HCT116 (cell line): ENCODE results near the gene BDKRB1. TPM values are rescaled to one million over a fixed set of nuclear protein-coding genes. Genes with fewer than 3 reads are reported as not detected.

Experiments
- ATAC-seq: fragments of 200-7000 bp; cut with Tn5 transposase; 2 replicates; pipeline ENCODE4 v1.9.1; 2020; ENCODE audit warnings: mild to moderate bottlenecking, moderate library complexity
- BruUV-seq: library from RNA; stranded (reverse); fragments of 400-500 nt; replicated peaks from 2 replicates; lab custom pipeline; 2021; lab: Mats Ljungman, UMichigan
- CTCF ChIA-PET: fragments of 300-600 bp; sonication (Branson Sonifier 250); formaldehyde crosslinking; loops from one replicate; lab custom pipeline; 2021; ENCODE audit warnings: antibody characterized with exemption; lab: Charles Lee
- POLR2A ChIA-PET: fragments of 300-600, 350-600 bp; sonication (Branson Sonifier 250); formaldehyde crosslinking; loops from one replicate; lab custom pipeline; 2021; ENCODE audit warnings: antibody characterized with exemption; lab: Charles Lee
- RAD21 ChIA-PET, 2 experiments: fragments of 300-600 bp; sonication (Branson Sonifier 250); formaldehyde crosslinking; loops; one replicate each; lab custom pipeline; 2023; ENCODE audit warnings: low total read pairs in 2 of 2; ENCODE audit not compliant: uncharacterized antibody in 2 of 2, unreplicated experiment in 2 of 2, low non-redundant PET in 1 of 2; lab: Charles Lee
- DNase-seq: peaks from one replicate; pipeline ENCODE4 v3.0.0-alpha.2; 2010; ENCODE audit warnings: low read depth, low spot score
- H2AFZ ChIP-seq: fragments of 200-600 bp; shearing (Covaris generic), sonication (generic); 2 replicates; pipeline ENCODE4 v1.6.1; 2017; ENCODE audit warnings: low read depth, mixed run types, mixed read lengths, antibody characterized with exemption, low read length; ENCODE audit not compliant: poor library complexity, severe bottlenecking
- H3K27ac ChIP-seq: 2 replicates; pipeline ENCODE4 v1.5.1; 2012; ENCODE audit warnings: low read depth, low read length
- H3K27me3 ChIP-seq: fragments of 200-600 bp; sonication (generic); 2 replicates; pipeline ENCODE4 v1.6.1; 2016; ENCODE audit warnings: mixed run types, low read length, mixed read lengths; ENCODE audit not compliant: insufficient read depth
- H3K36me3 ChIP-seq, 2 experiments: fragments of 200-500 bp in 1 of 2; fragments of 200-600 bp in 1 of 2; sonication (Bioruptor generic) in 1 of 2; sonication (generic) in 1 of 2; 2 replicates each; pipeline versions ENCODE4 v1.5.1 to v1.6.1; 2014 to 2016; ENCODE audit warnings: low read length in 2 of 2, inconsistent platforms in 1 of 2, mixed read lengths in 1 of 2, mixed run types in 1 of 2; ENCODE audit not compliant: insufficient read depth in 2 of 2, control insufficient read depth in 1 of 2
- H3K4me1 ChIP-seq, 2 experiments: fragments of 200-600 bp in 1 of 2; sonication (generic) in 1 of 2; 2 replicates each; pipeline versions ENCODE4 v1.5.1 to v1.6.1; 2012 to 2017; ENCODE audit warnings: low read length in 2 of 2, inconsistent platforms in 1 of 2, mild to moderate bottlenecking in 1 of 2, mixed read lengths in 1 of 2, mixed run types in 1 of 2, moderate library complexity in 1 of 2; ENCODE audit not compliant: insufficient read depth in 2 of 2, control insufficient read depth in 1 of 2
- H3K4me2 ChIP-seq: fragments of 200-600 bp; sonication (generic); 2 replicates; pipeline ENCODE4 v1.6.1; 2017; ENCODE audit warnings: mixed run types, low read length, mixed read lengths
- H3K4me3 ChIP-seq, 2 experiments: fragments of 200-600 bp in 1 of 2; sonication (generic) in 1 of 2; replicated peaks in 1 of 2; 2 replicates each; pipeline ENCODE4 v1.5.1; 2011 to 2016; ENCODE audit warnings: low read length in 2 of 2, control low read depth in 1 of 2, low read depth in 1 of 2, mild to moderate bottlenecking in 1 of 2, mixed read lengths in 1 of 2, mixed run types in 1 of 2
- H3K79me2 ChIP-seq: fragments of 200-600 bp; sonication (generic); 2 replicates; pipeline ENCODE4 v1.6.1; 2017; ENCODE audit warnings: mild to moderate bottlenecking, mixed run types, low read length, moderate library complexity, mixed read lengths; ENCODE audit not compliant: insufficient read depth
- H3K9ac ChIP-seq: fragments of 200-600 bp; sonication (generic); 2 replicates; pipeline ENCODE4 v1.6.1; 2016; ENCODE audit warnings: low read length, mixed read lengths
- H3K9me2 ChIP-seq: fragments of 200-600 bp; sonication (generic), shearing (Covaris generic); 2 replicates; pipeline ENCODE4 v1.6.1; 2017; ENCODE audit warnings: mixed run types, mild to moderate bottlenecking, moderate library complexity; ENCODE audit not compliant: insufficient read depth
- H3K9me3 ChIP-seq, 2 experiments: fragments of 200-500 bp in 1 of 2; fragments of 200-600 bp in 1 of 2; sonication (Bioruptor generic) in 1 of 2; sonication (generic) in 1 of 2; 2 replicates each; pipeline ENCODE4 v1.6.1; 2014 to 2017; ENCODE audit warnings: low read length in 2 of 2, mixed read lengths in 2 of 2, inconsistent platforms in 1 of 2, low read depth in 1 of 2, mild to moderate bottlenecking in 1 of 2, mixed run types in 1 of 2, moderate library complexity in 1 of 2; ENCODE audit not compliant: control insufficient read depth in 1 of 2, insufficient read depth in 1 of 2
- H4K20me1 ChIP-seq: fragments of 200-600 bp; sonication (generic), shearing (Covaris generic); 2 replicates; pipeline ENCODE4 v1.6.1; 2017; ENCODE audit warnings: mixed run types, mild to moderate bottlenecking, moderate library complexity; ENCODE audit not compliant: insufficient read depth
- CEBPB ChIP-seq: IDR thresholded peaks from 2 replicates; pipeline ENCODE4 v1.6.1; 2012; ENCODE audit warnings: low read depth
- FOSL1 ChIP-seq: IDR thresholded peaks from 2 replicates; pipeline ENCODE4 v1.6.1; 2012; ENCODE audit warnings: low read depth
- JUND ChIP-seq: IDR thresholded peaks from 2 replicates; pipeline ENCODE4 v1.6.1; 2012
- POLR2A ChIP-seq: IDR thresholded peaks from 2 replicates; pipeline ENCODE4 v1.7.0; 2011; ENCODE audit warnings: borderline replicate concordance; ENCODE audit not compliant: insufficient read depth, insufficient read length; ENCODE audit errors: extremely low read depth
- SIN3A ChIP-seq: IDR thresholded peaks from 2 replicates; pipeline ENCODE4 v1.6.1; 2012; ENCODE audit warnings: low read depth
- SP1 ChIP-seq: IDR thresholded peaks from 2 replicates; pipeline ENCODE4 v1.6.1; 2012; ENCODE audit warnings: low read depth
- SRF ChIP-seq: IDR thresholded peaks from 2 replicates; pipeline ENCODE4 v1.6.1; 2012; ENCODE audit warnings: low read depth
- ZNF274 ChIP-seq: fragments of 200-500 bp; sonication (Bioruptor generic); IDR thresholded peaks from 2 replicates; pipeline ENCODE4 v1.6.1; 2014; ENCODE audit warnings: mild to moderate bottlenecking, low read depth, low read length, inconsistent platforms
- intact Hi-C: fragments of 100-400 bp; cut with micrococcal nuclease; formaldehyde crosslinking; loops from 2 replicates; pipeline ENCODE4 v1.10.0; 2022
- total RNA-seq: library from RNA; stranded (reverse); gene quantifications from one replicate; pipeline ENCODE4 v1.2.1, GENCODE V29; 2021; ENCODE audit not compliant: unreplicated experiment
- TF ChIP-seq, protein P1 (sequence below): IDR thresholded peaks from 2 replicates; pipeline ENCODE4 v1.6.1; 2012; ENCODE audit warnings: low read depth
- TF ChIP-seq, protein P2 (sequence below), 3 experiments: fragments of 200-600 bp in 1 of 3; sonication (generic) in 1 of 3; IDR thresholded peaks in 2 of 3; conservative IDR thresholded peaks in 1 of 3; 2 replicates each; pipeline ENCODE4 v1.5.1; 2012 to 2017; ENCODE audit warnings: low read depth in 2 of 3, low read length in 2 of 3, antibody characterized with exemption in 1 of 3, borderline replicate concordance in 1 of 3, control low read depth in 1 of 3, mild to moderate bottlenecking in 1 of 3, mixed read lengths in 1 of 3, mixed run types in 1 of 3, moderate library complexity in 1 of 3; ENCODE audit not compliant: insufficient read depth in 1 of 3
- TF ChIP-seq, protein P3 (sequence below): IDR thresholded peaks from 2 replicates; pipeline ENCODE4 v1.6.1; 2012
- TF ChIP-seq, protein P4 (sequence below): IDR thresholded peaks from 2 replicates; pipeline ENCODE4 v1.6.1; 2011; ENCODE audit warnings: mild to moderate bottlenecking, low read length, moderate library complexity; ENCODE audit not compliant: insufficient replicate concordance; ENCODE audit errors: extremely low read depth

The BDKRB1 gene
- total RNA-seq, 1 experiment from 2014 or later: not detected

DNA sequence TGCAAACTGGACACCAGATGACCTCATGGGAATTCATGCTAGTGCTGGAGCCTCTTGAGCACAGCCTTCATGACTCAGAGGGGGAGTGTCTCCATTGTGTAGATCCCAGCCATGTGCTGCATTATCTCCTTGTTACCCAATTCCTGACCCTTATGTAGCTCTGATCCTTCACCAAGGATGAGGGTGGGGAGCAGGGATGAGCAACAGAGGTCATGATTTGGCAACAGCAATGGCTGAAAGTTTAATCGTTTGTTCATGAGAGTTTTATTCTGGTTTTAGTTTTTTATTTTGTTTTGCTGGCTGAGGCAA, 9.5 kb upstream of the BDKRB1 start:
- H3K4me2 ChIP-seq: no peak overlapping the region
- no peaks in the 10 kb centered on the region for H3K4me1 ChIP-seq
- H3K4me3 ChIP-seq: no peak overlapping the region
- H3K27ac ChIP-seq: no peak overlapping the region
- no peak overlapping the region for H3K9ac ChIP-seq
- ChIA-PET POLR2A (no interaction called here), CTCF (no interaction called here), RAD21 (no interaction called here)
- H3K9me3 ChIP-seq: no peaks in the 10 kb centered on the region
- no TSS peak for BruUV-seq
- TF ChIP-seq POLR2A (no peak), SRF (no peak), SIN3A (no peak), ZNF274 (no peak), JUND (no peak), CEBPB (no peak), SP1 (no peak), FOSL1 (no peak)
- TF ChIP-seq, protein P1, sequence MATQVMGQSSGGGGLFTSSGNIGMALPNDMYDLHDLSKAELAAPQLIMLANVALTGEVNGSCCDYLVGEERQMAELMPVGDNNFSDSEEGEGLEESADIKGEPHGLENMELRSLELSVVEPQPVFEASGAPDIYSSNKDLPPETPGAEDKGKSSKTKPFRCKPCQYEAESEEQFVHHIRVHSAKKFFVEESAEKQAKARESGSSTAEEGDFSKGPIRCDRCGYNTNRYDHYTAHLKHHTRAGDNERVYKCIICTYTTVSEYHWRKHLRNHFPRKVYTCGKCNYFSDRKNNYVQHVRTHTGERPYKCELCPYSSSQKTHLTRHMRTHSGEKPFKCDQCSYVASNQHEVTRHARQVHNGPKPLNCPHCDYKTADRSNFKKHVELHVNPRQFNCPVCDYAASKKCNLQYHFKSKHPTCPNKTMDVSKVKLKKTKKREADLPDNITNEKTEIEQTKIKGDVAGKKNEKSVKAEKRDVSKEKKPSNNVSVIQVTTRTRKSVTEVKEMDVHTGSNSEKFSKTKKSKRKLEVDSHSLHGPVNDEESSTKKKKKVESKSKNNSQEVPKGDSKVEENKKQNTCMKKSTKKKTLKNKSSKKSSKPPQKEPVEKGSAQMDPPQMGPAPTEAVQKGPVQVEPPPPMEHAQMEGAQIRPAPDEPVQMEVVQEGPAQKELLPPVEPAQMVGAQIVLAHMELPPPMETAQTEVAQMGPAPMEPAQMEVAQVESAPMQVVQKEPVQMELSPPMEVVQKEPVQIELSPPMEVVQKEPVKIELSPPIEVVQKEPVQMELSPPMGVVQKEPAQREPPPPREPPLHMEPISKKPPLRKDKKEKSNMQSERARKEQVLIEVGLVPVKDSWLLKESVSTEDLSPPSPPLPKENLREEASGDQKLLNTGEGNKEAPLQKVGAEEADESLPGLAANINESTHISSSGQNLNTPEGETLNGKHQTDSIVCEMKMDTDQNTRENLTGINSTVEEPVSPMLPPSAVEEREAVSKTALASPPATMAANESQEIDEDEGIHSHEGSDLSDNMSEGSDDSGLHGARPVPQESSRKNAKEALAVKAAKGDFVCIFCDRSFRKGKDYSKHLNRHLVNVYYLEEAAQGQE: no peak
- TF ChIP-seq, protein P2, sequence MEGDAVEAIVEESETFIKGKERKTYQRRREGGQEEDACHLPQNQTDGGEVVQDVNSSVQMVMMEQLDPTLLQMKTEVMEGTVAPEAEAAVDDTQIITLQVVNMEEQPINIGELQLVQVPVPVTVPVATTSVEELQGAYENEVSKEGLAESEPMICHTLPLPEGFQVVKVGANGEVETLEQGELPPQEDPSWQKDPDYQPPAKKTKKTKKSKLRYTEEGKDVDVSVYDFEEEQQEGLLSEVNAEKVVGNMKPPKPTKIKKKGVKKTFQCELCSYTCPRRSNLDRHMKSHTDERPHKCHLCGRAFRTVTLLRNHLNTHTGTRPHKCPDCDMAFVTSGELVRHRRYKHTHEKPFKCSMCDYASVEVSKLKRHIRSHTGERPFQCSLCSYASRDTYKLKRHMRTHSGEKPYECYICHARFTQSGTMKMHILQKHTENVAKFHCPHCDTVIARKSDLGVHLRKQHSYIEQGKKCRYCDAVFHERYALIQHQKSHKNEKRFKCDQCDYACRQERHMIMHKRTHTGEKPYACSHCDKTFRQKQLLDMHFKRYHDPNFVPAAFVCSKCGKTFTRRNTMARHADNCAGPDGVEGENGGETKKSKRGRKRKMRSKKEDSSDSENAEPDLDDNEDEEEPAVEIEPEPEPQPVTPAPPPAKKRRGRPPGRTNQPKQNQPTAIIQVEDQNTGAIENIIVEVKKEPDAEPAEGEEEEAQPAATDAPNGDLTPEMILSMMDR (IDR thresholded peaks at IDR 0.05 in 2 of 3, conservative IDR thresholded peaks at IDR 0.05 in 1 of 3; ENCODE audit: borderline replicate concordance in 1 of 3, insufficient read depth in 1 of 3, low read depth in 2 of 3, low read length in 2 of 3): no peak
- TF ChIP-seq, protein P3, sequence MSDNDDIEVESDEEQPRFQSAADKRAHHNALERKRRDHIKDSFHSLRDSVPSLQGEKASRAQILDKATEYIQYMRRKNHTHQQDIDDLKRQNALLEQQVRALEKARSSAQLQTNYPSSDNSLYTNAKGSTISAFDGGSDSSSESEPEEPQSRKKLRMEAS: no peak
- TF ChIP-seq, protein P4, sequence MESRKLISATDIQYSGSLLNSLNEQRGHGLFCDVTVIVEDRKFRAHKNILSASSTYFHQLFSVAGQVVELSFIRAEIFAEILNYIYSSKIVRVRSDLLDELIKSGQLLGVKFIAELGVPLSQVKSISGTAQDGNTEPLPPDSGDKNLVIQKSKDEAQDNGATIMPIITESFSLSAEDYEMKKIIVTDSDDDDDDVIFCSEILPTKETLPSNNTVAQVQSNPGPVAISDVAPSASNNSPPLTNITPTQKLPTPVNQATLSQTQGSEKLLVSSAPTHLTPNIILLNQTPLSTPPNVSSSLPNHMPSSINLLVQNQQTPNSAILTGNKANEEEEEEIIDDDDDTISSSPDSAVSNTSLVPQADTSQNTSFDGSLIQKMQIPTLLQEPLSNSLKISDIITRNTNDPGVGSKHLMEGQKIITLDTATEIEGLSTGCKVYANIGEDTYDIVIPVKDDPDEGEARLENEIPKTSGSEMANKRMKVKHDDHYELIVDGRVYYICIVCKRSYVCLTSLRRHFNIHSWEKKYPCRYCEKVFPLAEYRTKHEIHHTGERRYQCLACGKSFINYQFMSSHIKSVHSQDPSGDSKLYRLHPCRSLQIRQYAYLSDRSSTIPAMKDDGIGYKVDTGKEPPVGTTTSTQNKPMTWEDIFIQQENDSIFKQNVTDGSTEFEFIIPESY: no peak
- intact Hi-C loops: no loop called here
- DNase-seq (no peak), ATAC-seq (no peak)
- H3K9me2 ChIP-seq: no peaks in the 10 kb centered on the region
- no peak overlapping the region for H2AFZ ChIP-seq
- H4K20me1 ChIP-seq: no peaks in the 10 kb centered on the region
- no peaks in the 10 kb centered on the region for H3K36me3 ChIP-seq
- H3K27me3 ChIP-seq: no peaks in the 10 kb centered on the region
- no peaks in the 10 kb centered on the region for H3K79me2 ChIP-seq
